IMR-90 (cell line): ENCODE measurements around the gene PRKAR1B.

ENCODE experiments used
- BHLHE40 ChIP-seq: fragments of 150-350 bp; IDR thresholded peaks from 2 replicates; pipeline ENCODE4 v1.6.1; 2016; ENCODE audit warnings: mild to moderate bottlenecking, low read depth, low read length
- CTCF ChIP-seq: conservative IDR thresholded peaks from 2 replicates; pipeline ENCODE4 v1.5.1; 2012; ENCODE audit warnings: mild to moderate bottlenecking, low read depth, low read length, improper control_type of control experiment
- ELK1 ChIP-seq: fragments of 150-350 bp; IDR thresholded peaks from 2 replicates; pipeline ENCODE4 v1.6.1; 2016; ENCODE audit warnings: low read depth, mild to moderate bottlenecking, low read length, moderate library complexity, borderline replicate concordance
- MAFK ChIP-seq: IDR thresholded peaks from 2 replicates; pipeline ENCODE4 v1.6.1; 2012; ENCODE audit warnings: low read depth, low read length, improper control_type of control experiment
- MXI1 ChIP-seq: IDR thresholded peaks from 2 replicates; pipeline ENCODE4 v1.6.1; 2012; ENCODE audit warnings: low read depth, mild to moderate bottlenecking, low read length, moderate library complexity, borderline replicate concordance
- NFE2L2 ChIP-seq: fragments of 150-350 bp; IDR thresholded peaks from 2 replicates; pipeline ENCODE4 v1.6.1; 2016; ENCODE audit warnings: low read depth, mild to moderate bottlenecking, low read length
- POLR2A ChIP-seq: IDR thresholded peaks from 2 replicates; pipeline ENCODE4 v1.6.1; 2012; ENCODE audit warnings: mild to moderate bottlenecking, low read depth, low read length
- RCOR1 ChIP-seq: IDR thresholded peaks from 2 replicates; pipeline ENCODE4 v1.6.1; 2012; ENCODE audit warnings: mild to moderate bottlenecking, low read length, improper control_type of control experiment; ENCODE audit not compliant: insufficient replicate concordance

DNA sequence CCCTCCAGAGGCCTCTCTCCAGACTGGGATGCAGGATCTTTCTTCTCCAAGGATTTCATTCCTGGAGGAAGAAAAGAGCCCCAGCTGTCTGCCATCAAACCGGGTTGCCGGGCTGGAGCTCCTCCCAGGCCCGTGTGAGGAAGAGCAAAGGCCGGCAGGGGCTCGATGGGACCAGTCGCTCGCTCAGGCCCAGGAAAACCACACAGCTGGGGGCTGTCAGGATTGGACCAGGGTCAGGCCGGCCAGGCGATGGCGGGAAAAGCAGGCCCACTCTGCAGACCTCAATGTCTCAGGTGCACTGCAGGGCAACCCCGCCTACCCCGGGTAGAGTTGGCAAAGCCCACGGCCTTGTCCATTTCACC, 98.7 kb downstream of the PRKAR1B start:
- no peak for TF ChIP-seq CTCF
- TF ChIP-seq MAFK = no peak
- TF ChIP-seq MXI1 = no peak
- TF ChIP-seq POLR2A = no peak
- TF ChIP-seq BHLHE40 = no peak
- TF ChIP-seq RCOR1 = no peak
- no peak for TF ChIP-seq ELK1
- TF ChIP-seq NFE2L2 = no peak
